ENCODE results near the gene NUCB1.
"Not testable (repeated sequence)": the region's sequence is repeated elsewhere in the genome, so short reads cannot be mapped to it uniquely, and the experiment has no call there.

- TF ChIP-seq, protein P1, sequence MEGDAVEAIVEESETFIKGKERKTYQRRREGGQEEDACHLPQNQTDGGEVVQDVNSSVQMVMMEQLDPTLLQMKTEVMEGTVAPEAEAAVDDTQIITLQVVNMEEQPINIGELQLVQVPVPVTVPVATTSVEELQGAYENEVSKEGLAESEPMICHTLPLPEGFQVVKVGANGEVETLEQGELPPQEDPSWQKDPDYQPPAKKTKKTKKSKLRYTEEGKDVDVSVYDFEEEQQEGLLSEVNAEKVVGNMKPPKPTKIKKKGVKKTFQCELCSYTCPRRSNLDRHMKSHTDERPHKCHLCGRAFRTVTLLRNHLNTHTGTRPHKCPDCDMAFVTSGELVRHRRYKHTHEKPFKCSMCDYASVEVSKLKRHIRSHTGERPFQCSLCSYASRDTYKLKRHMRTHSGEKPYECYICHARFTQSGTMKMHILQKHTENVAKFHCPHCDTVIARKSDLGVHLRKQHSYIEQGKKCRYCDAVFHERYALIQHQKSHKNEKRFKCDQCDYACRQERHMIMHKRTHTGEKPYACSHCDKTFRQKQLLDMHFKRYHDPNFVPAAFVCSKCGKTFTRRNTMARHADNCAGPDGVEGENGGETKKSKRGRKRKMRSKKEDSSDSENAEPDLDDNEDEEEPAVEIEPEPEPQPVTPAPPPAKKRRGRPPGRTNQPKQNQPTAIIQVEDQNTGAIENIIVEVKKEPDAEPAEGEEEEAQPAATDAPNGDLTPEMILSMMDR (IDR thresholded peaks at IDR 0.05) = not testable (repeated sequence)
- not testable (repeated sequence) for TF ChIP-seq ZFX (IDR thresholded peaks at IDR 0.05; ENCODE audit: borderline replicate concordance)
These were observed 28.5 kb upstream of the NUCB1 start for GRCh38 chr19:48871471-48872181.
